Testis (tissue), 3 donors: ENCODE data around the gene PCGF5. TPM values are rescaled to one million over a fixed set of nuclear protein-coding genes. Genes with fewer than 3 reads are reported as not detected.

Source experiments
- DNase-seq: peaks from one replicate; pipeline ENCODE4 v3.0.0-alpha.2; 2019
- H3K27ac ChIP-seq, 2 donors: fragments of 200-600 bp; sonication (generic); one replicate each; pipeline ENCODE4 v1.5.1; 2019
- H3K27me3 ChIP-seq: fragments of 200-600 bp; sonication (generic); one replicate; pipeline ENCODE4 v1.5.1; 2019
- H3K36me3 ChIP-seq: fragments of 200-600 bp; sonication (generic); one replicate; pipeline ENCODE4 v1.5.1; 2017; ENCODE audit warnings: low read depth; ENCODE audit errors: missing control alignments
- H3K4me1 ChIP-seq: fragments of 200-600 bp; sonication (generic); one replicate; pipeline ENCODE4 v1.5.1; 2019
- H3K4me3 ChIP-seq, 2 donors: fragments of 200-600 bp; sonication (generic); one replicate each; pipeline ENCODE4 v1.5.1; 2017 to 2019
- H3K9me3 ChIP-seq: fragments of 200-600 bp; sonication (generic); one replicate; pipeline ENCODE4 v1.5.1; 2017
- CTCF ChIP-seq, 3 experiments: fragments of 450-650 bp in 2 of 3; fragments of 200-600 bp in 1 of 3; sonication (generic) in 1 of 3; IDR thresholded peaks; one replicate each; pipeline ENCODE4 v1.5.1; 2016 to 2019; ENCODE audit warnings: antibody characterized with exemption in 3 of 3, mild to moderate bottlenecking in 2 of 3, moderate library complexity in 1 of 3
- POLR2A ChIP-seq: fragments of 450-650 bp; IDR thresholded peaks from one replicate; pipeline ENCODE4 v1.6.1; 2017; ENCODE audit warnings: antibody characterized with exemption, mild to moderate bottlenecking, moderate library complexity
- WGBS, 2 donors: methylation state at CpG; one replicate each; pipeline ENCODE4 v1.1.5; 2018; 5-methylcytosine and 5-hydroxymethylcytosine counted together
- intact Hi-C: fragments of 100-400 bp; cut with DNase I; formaldehyde crosslinking; loops from one replicate; pipeline ENCODE4 v1.15.1; 2023; ENCODE audit warnings: low total_unique reads
- polyA plus RNA-seq: library from polyadenylated mRNA; stranded (reverse); fragments of 350-450 nt; fragmentation: Illumina TruSeq; extraction: RNeasy Lipid Tissue Mini Kit (QIAGEN cat#74804); gene quantifications from one replicate; pipeline ENCODE4 v1.2.3, GENCODE V29; 2014; ENCODE audit warnings: low read depth, low replicate concordance; ENCODE audit not compliant: insufficient read depth
- total RNA-seq, 2 donors: library from RNA; depleted of rRNA; stranded (reverse); fragments of >200 nt; gene quantifications; one replicate each; pipeline ENCODE4 v1.2.3, GENCODE V29; 2016

PCGF5 gene
- total and polyA plus RNA-seq, 3 donors from 2014 or later = 36.8 to 68.9 (median 50.2) TPM

- Histone ChIP-seq H3K27ac (no peak overlapping the region), H3K27me3 (no peaks in the 10 kb centered on the region), H3K4me3 (no peak overlapping the region), H3K9me3 (no peaks in the 10 kb centered on the region), H3K36me3 (no peaks in the 10 kb centered on the region), H3K4me1 (no peaks in the 10 kb centered on the region)
- DNase-seq = no peak
- no peak for TF ChIP-seq POLR2A
- intact Hi-C loops = no loop called here
Observed at GRCh38 chr10:91191584-91191919, 28.9 kb upstream of the PCGF5 start.

GRCh38 chr10:91194497-91195179, 25.8 kb upstream of the PCGF5 start:
- Histone ChIP-seq H3K4me3 (no peak overlapping the region), H3K36me3 (no peaks in the 10 kb centered on the region), H3K4me1 (no peaks in the 10 kb centered on the region), H3K27ac (no peak overlapping the region), H3K9me3 (no peaks in the 10 kb centered on the region), H3K27me3 (no peaks in the 10 kb centered on the region)
- intact Hi-C loops = no loop called here
- 89 to 94% methylated on average over 2 of the region's 2 CpGs for WGBS, 2 donors
- no peak for TF ChIP-seq CTCF (IDR thresholded peaks at IDR 0.05)
- no peak for TF ChIP-seq POLR2A
- no peak for DNase-seq

- Histone ChIP-seq H3K36me3 (no peaks in the 10 kb centered on the region), H3K27ac (no peak overlapping the region), H3K4me1 (no peaks in the 10 kb centered on the region), H3K9me3 (no peaks in the 10 kb centered on the region), H3K27me3 (no peaks in the 10 kb centered on the region), H3K4me3 (no peak overlapping the region)
- 84 to 92% methylated on average over 2 of the region's 2 CpGs for WGBS, 2 donors
- intact Hi-C loops = no loop called here
- TF ChIP-seq CTCF (IDR thresholded peaks at IDR 0.05) = no peak
- TF ChIP-seq POLR2A = no peak
- no peak for DNase-seq
Observed at GRCh38 chr10:91196268-91197048, 24.0 kb upstream of the PCGF5 start.

GRCh38 chr10:91197127-91197526, 23.3 kb upstream of the PCGF5 start:
- no peaks in the 10 kb centered on the region for H3K36me3 ChIP-seq
- H3K27me3 ChIP-seq = no peaks in the 10 kb centered on the region
- no peak overlapping the region for H3K4me3 ChIP-seq
- H3K4me1 ChIP-seq = no peaks in the 10 kb centered on the region
- H3K9me3 ChIP-seq = no peaks in the 10 kb centered on the region
- H3K27ac ChIP-seq = no peak overlapping the region
- DNase-seq = no peak
- TF ChIP-seq POLR2A (no peak), CTCF (IDR thresholded peaks at IDR 0.05) (no peak)
- WGBS, 2 donors = 82 to 85% methylated on average over 12 of the region's 12 CpGs
- intact Hi-C loops = no loop called here

- Histone ChIP-seq H3K4me3 (no peak overlapping the region), H3K27me3 (no peaks in the 10 kb centered on the region), H3K36me3 (no peaks in the 10 kb centered on the region), H3K27ac (no peak overlapping the region), H3K4me1 (no peaks in the 10 kb centered on the region), H3K9me3 (no peaks in the 10 kb centered on the region)
- WGBS, 2 donors = 67 to 76% methylated on average over 1 of the region's 1 CpG
- no peak for DNase-seq
- intact Hi-C loops = no loop called here
- TF ChIP-seq CTCF (IDR thresholded peaks at IDR 0.05) (no peak), POLR2A (no peak)
Observed at GRCh38 chr10:91198781-91199180, 21.7 kb upstream of the PCGF5 start.
